ENCODE data around the gene NHLRC2.

DNA sequence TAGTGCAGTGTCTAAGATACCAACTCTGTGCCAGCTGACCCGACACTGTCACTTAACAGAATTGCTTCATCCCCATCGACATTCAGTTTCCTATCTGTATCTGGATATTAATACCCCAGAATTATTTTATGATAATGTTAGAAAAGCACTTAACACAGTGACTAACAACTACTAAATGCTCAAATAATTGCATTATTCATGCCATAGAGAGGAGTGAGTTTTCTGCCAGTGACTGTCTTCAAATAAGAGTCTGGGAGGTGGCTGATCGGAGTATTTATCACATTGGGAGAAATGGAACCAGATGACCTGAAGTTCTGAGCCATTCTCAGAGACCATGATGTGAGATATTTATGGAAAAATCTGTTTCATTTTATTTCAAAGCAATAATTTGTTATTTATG, 65.7 kb downstream of the NHLRC2 start:
- TF ChIP-seq CTCF (IDR thresholded peaks at IDR 0.05) (no peak), EZH2 (IDR thresholded peaks at IDR 0.05) (no peak), EZH2phosphoT487 (IDR thresholded peaks at IDR 0.05) (no peak)

Data from neural progenitor cell (in vitro differentiated cells).